A549 (cell line): ENCODE data around the gene FGFR3.

Experiments
- BHLHE40 ChIP-seq: IDR thresholded peaks from 2 replicates; pipeline ENCODE4 v1.6.1; 2012; ENCODE audit warnings: low read depth, low read length, inconsistent platforms
- CBX8 ChIP-seq: fragments of 200-600 bp; sonication (generic); IDR thresholded peaks from 2 replicates; pipeline ENCODE4 v1.6.1; 2016
- CEBPB ChIP-seq, 2 experiments: fragments of >200 bp in 1 of 2; sonication (Bioruptor Twin) in 1 of 2; formaldehyde crosslinking in 1 of 2; IDR thresholded peaks; 2 replicates each; pipeline ENCODE4 v1.6.1; 2012 to 2016
- EP300 ChIP-seq, 2 experiments: fragments of >200 bp; sonication (Bioruptor Twin); formaldehyde crosslinking; IDR thresholded peaks; 2 replicates in 1 of 2; 3 replicates in 1 of 2; pipeline ENCODE4 v1.6.1; 2016 to 2017
- JUN ChIP-seq, 2 experiments: fragments of >200 bp; sonication (Bioruptor Twin); formaldehyde crosslinking; IDR thresholded peaks; 2 replicates in 1 of 2; 3 replicates in 1 of 2; pipeline ENCODE4 v1.6.1; 2016 to 2017
- NPAS2 ChIP-seq: fragments of 250-450 bp; sonication (Bioruptor Pico); IDR thresholded peaks from 2 replicates; pipeline ENCODE4 v1.8.0; 2022; ENCODE audit warnings: mild to moderate bottlenecking, moderate library complexity, borderline replicate concordance
- POLR2A ChIP-seq: IDR thresholded peaks from 2 replicates; pipeline ENCODE4 v1.6.1; 2012; ENCODE audit warnings: mild to moderate bottlenecking, low read length
- RCOR1 ChIP-seq: fragments of 150-350 bp; IDR thresholded peaks from 2 replicates; pipeline ENCODE4 v1.6.1; 2014; ENCODE audit warnings: antibody characterized with exemption, low read length, low read depth
- REST ChIP-seq: fragments of 200-600 bp; sonication (generic); IDR thresholded peaks from 2 replicates; pipeline ENCODE4 v1.6.1; 2016; ENCODE audit warnings: antibody characterized with exemption, mild to moderate bottlenecking, moderate library complexity
- TF ChIP-seq, protein P1 (sequence below): fragments of >200 bp; sonication (Bioruptor Twin); formaldehyde crosslinking; IDR thresholded peaks from 3 replicates; pipeline ENCODE4 v1.5.1; 2016
- TF ChIP-seq, protein P2 (sequence below): IDR thresholded peaks from 2 replicates; pipeline ENCODE4 v1.6.1; 2012; ENCODE audit warnings: low read depth, borderline replicate concordance

DNA sequence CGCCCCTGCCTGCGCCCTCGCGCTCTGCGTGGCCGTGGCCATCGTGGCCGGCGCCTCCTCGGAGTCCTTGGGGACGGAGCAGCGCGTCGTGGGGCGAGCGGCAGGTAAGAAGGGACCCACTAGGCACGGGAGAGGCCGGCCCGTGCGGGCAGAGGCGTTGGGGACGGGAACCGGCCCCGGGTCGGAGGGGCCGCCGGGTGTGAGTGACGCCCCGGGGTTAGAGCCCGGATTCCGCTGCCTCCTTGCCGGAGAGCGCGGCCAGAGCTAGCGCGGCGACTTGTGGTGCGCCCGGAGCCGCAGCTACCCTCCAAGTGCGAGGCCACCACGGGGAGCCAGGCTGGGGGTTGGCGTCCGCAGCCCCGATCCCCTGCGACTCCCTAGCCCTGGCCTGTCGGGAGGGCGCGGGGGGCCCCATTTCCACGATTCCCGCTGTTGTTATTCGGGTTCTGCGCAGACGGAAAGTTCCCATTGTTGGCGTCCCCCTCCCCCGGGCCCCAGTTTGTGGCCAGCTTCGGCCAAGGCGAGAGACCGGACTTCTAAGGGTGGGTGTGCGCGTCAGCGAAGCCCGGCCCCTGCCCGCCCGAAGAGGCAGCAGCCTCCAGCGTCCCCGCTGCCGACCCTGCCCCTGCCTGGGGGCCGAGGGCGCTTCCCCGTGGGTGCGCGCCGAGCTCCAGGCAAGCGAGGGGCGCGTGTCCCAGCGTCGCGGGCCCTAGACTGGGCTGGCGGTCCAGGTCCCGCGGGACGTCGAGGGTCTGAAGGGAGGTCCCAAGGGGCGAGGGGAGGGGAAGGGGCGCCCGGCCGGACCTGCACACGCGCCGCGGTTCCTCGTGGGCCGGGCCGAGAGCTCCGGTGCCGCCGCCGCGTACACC, 1.1 kb downstream of the FGFR3 start:
- TF ChIP-seq, protein P1, sequence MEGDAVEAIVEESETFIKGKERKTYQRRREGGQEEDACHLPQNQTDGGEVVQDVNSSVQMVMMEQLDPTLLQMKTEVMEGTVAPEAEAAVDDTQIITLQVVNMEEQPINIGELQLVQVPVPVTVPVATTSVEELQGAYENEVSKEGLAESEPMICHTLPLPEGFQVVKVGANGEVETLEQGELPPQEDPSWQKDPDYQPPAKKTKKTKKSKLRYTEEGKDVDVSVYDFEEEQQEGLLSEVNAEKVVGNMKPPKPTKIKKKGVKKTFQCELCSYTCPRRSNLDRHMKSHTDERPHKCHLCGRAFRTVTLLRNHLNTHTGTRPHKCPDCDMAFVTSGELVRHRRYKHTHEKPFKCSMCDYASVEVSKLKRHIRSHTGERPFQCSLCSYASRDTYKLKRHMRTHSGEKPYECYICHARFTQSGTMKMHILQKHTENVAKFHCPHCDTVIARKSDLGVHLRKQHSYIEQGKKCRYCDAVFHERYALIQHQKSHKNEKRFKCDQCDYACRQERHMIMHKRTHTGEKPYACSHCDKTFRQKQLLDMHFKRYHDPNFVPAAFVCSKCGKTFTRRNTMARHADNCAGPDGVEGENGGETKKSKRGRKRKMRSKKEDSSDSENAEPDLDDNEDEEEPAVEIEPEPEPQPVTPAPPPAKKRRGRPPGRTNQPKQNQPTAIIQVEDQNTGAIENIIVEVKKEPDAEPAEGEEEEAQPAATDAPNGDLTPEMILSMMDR: no peak
- TF ChIP-seq, protein P2, sequence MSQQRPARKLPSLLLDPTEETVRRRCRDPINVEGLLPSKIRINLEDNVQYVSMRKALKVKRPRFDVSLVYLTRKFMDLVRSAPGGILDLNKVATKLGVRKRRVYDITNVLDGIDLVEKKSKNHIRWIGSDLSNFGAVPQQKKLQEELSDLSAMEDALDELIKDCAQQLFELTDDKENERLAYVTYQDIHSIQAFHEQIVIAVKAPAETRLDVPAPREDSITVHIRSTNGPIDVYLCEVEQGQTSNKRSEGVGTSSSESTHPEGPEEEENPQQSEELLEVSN: no peak
- TF ChIP-seq CEBPB (IDR thresholded peaks at IDR 0.05) (no peak), BHLHE40 (no peak), EP300 (IDR thresholded peaks at IDR 0.05) (no peak), POLR2A (no peak), CBX8 (no peak), JUN (IDR thresholded peaks at IDR 0.05) (no peak), REST (no peak), NPAS2 (CRISPR knock-in tag) (no peak), RCOR1 (no peak)
